NCI-H1436 (cell line): ENCODE measurements around the gene CCDC150.
"Not testable (repeated sequence)": the region's sequence is repeated elsewhere in the genome, so short reads cannot be mapped to it uniquely, and the experiment has no call there.

Source experiments
- DNase-seq: peaks from one replicate; lab custom pipeline; 2025; lab: John Stamatoyannopoulos, UW

Gene CCDC150

GRCh38 chr2:196635156-196635555 is 4.4 kb upstream of the CCDC150 start:
- no peak for DNase-seq

- no peak for DNase-seq
These were observed 750 bp upstream of the CCDC150 start for GRCh38 chr2:196638765-196639164.

GRCh38 chr2:196640031-196640548 is 575 bp downstream of the CCDC150 start:
- DNase-seq, result no peak

DNA sequence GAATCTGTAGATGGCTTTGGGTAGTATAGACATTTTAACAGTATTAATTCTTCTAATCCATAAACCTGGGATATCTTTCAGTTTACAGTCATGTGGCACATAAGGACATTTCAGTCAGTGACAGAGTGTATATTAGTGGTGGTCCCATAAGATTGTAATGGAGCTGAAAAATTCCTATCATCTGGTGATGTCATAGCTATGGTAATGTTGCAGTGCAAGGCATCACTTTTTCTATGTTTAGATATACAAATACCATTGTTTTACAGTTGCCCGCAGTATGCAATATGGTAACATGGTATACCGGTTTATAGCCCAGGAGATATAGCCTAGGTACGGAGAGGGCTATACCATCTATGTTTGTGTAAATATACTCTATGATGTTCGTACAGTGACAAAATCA is 9.7 kb downstream of the CCDC150 start:
- no peak for DNase-seq

DNA sequence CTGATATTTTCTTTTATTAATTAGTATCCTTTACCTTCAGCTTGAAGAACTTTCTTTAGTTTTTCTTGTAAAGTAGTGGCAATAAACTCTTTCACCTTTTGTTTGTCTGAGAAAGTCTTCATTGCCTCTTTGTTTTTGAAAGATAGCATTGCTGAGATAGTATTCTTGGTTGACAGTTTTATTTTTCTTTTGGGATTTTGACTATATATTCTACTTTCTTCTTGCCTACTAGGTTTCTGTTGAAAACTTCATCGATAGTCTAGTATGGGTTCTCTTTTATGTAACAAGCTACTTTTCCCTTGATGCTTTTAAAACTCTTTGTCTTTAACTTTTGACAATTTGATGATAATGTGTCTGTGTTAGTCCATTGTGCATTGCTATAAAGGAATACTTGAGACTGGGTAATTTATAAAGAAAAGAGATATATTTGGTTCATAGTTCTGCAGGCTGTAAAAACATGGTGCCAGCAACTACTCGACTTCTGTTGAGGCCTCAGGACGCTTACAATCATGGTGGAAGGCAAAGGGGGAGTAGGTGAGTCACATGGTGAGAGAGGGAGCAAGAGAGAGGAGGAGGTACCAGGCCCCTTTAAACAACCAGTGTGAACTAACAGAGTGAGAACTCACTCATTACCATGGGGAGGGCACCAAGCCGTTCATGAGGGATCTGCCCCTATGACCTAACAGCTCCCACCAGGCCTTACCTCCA is 12.0 kb downstream of the CCDC150 start:
- DNase-seq, result no peak

GRCh38 chr2:196652869-196653268 is 13.4 kb downstream of the CCDC150 start:
- DNase-seq, result no peak

DNA sequence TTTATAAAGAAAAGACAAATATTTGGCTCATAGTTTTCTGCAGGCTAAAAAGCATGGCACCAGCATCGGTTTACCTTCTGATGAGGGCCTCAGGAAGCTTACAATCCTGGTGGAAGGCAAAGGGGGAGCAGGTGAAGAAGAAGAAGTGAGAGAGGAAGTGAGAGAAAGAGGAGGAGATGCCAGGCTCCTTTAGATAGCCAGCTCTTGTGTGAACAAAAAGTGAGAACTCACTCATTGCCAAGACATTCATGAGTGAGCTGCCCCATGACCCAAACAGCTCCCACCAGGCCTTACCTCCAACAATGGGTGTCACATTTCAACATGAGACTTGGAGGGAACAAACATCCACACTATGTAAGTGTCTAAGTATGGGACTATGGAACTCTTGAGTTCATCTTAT is 14.3 kb downstream of the CCDC150 start:
- no peak for DNase-seq

GRCh38 chr2:196655761-196656160 is 16.2 kb downstream of the CCDC150 start:
- no peak for DNase-seq

GRCh38 chr2:196657333-196657732 is 17.8 kb downstream of the CCDC150 start:
- DNase-seq, result no peak

DNA sequence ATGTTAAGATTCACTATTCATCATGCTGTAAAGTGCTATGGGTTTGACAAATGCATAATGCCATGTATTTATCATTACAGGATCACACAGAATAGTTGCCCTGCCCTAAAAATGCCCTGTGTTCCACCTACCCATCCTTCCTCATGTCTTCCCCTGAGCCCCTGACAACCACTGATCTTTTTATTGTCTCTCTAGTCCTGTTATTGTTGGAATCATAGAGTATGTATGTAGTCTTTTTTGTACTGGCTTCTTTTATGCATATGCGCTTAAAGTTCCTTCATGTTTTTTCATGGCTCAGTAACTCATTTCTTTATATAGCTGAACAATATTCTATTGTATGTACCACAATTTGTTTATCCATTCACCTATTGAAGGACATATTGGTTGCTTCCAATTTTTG is 20.3 kb downstream of the CCDC150 start:
- no peak for DNase-seq

GRCh38 chr2:196660244-196660643 is 20.7 kb downstream of the CCDC150 start:
- DNase-seq, result no peak

DNA sequence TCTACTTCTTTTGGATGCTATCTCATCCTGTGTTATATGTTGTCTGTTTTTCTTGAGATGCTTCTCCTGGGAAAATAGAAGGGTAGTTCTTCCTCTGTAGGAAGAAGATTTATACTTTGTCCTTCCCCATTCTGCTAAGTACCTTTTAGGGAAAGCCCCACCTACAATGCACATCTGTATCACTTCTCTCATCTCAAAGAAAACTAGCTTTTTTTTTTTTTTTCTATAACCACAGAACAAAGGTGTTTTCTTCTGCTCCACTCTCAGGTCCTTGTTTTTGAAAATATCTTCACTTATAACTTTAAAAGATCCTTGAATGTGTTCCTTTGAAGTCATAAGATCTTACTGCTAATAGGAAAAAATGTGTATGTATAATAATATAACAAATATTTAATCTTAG is 30.8 kb downstream of the CCDC150 start:
- DNase-seq, result no peak

- DNase-seq, result no peak
These were observed 36.4 kb downstream of the CCDC150 start for GRCh38 chr2:196675963-196676362.

- no peak for DNase-seq
These were observed 37.9 kb downstream of the CCDC150 start for GRCh38 chr2:196677404-196677803.

DNA sequence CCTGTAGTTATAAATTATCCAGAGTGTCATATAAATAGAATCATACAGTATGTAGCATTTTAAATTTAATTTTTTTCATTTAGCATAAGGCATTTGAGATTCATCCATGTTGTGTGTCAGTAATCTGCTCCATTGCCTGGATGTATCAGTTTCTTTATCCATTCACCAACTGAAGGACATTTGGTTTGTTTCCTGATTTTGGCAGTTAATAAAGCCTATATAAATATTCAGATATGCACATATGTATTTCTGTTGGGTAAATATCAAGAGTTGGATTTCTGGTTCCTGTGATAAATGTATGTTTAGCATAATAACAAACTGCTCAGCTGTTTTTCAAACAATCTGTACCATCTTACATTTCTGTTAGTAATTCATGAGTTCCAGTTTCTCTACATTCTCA is 39.9 kb downstream of the CCDC150 start:
- no peak for DNase-seq

GRCh38 chr2:196681510-196681909 is 42.0 kb downstream of the CCDC150 start:
- DNase-seq, result no peak

DNA sequence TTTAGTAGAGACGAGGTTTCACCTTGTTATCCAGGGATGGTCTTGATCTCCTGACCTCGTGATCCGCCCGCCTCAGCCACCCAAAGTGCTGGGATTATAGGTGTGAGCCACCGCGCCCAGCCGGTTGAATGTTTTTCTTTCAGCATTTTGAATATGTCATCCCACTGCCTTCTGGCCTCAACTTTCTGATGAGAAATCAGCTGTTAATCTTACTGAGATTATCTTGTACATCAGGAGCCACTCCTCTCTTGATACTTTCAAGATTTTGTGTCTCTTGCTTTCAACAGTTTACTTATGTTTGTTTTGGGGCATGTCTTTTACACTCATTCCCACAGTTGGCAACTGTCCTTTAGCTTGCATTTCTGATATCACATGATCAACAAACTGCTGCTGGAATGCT is 46.3 kb downstream of the CCDC150 start:
- DNase-seq, result no peak

GRCh38 chr2:196686737-196687136 is 47.2 kb downstream of the CCDC150 start:
- not testable (repeated sequence) for DNase-seq

DNA sequence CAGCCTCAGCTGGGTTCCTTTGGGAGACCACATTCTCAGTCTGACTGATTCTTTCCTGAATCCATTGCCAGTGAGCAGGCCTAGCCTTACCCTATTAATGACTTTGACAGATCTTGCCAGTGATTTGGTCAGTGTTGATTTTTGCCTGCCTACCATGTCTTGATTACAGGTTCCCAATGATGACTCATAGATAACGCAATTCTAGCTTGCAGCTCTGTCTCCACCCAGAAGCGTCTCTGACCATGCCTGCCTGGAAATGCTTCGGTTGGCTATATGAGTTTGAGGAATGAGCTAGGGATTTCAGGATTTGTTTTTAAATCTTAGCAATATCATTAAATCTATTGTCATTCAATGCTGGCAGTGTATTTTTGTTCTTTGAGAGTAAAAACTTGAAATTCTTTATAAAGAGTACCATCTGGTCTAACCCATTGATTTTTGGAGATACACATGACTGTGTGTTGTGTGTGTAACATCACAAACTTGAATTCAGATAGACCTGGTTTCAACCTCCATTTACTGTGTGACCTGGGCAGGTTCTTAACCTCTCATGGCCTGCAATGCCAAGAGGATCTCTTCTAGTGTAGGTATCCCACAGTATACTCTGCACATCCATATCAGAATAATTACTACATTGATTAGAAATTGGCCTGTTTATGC is 57.0 kb downstream of the CCDC150 start:
- no peak for DNase-seq

- no peak for DNase-seq
These were observed 58.3 kb downstream of the CCDC150 start for GRCh38 chr2:196697825-196698224.

- DNase-seq, result no peak
These were observed 63.1 kb downstream of the CCDC150 start for GRCh38 chr2:196702641-196703040.

- no peak for DNase-seq
These were observed 64.2 kb downstream of the CCDC150 start for GRCh38 chr2:196703695-196704094.

DNA sequence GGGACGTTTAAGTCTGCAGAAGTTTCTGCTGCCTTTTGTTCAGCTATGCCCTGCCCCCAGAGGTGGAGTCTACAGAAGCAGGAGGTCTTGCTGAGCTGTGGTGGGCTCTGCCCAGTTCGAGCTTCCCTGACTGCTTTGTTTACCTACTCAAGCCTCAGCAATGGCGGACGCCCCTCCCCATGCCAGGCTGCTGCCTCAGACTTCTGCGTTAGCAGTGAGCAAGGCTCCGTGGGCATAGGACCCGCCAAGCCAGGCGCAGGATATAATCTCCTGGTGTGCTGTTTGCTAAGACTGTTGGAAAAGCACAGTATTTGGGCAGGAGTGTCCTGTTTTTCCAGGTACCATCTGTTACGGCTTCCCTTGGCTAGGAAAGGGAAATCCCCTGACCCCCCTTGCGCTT is 70.5 kb downstream of the CCDC150 start:
- DNase-seq, result not testable (repeated sequence)

DNA sequence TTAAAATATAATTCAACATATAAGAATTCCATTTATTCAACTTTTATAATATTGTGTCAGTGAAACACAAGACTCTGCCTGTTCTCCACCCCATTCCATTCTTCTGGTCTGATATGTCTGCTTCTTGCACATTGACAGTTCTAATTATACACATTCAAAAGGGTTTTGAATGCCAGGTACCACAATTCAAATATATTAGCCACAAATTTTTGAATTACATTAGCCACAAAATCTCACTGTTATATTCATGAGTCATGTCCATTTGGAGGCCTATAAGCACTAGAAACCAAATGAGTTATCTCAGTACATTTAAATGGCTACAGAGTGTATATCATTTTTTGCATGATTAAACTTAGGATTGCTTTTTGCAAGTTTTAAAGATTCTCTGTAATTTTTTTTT is 72.1 kb downstream of the CCDC150 start:
- no peak for DNase-seq
